ENCODE data around the gene C11orf91. TPM values are rescaled to one million over a fixed set of nuclear protein-coding genes. Genes with fewer than 3 reads are reported as not detected.

The C11orf91 gene
- total RNA-seq, 1 donor from 2014 or later: 0.69 TPM

GRCh38 chr11:33672273-33672672 is 28.4 kb downstream of the C11orf91 start:
- H3K27me3 Mint-ChIP-seq: no peaks in the 10 kb centered on the region
- H3K27ac Mint-ChIP-seq: no peak overlapping the region
- no peak for DNase-seq (ENCODE audit: low spot score, unreplicated experiment)
- H3K9me3 Mint-ChIP-seq (ENCODE audit: low read depth): peaks cover 4% of the 10 kb centered on the region
- no peak overlapping the region for H3K4me3 Mint-ChIP-seq (ENCODE audit: low read depth)
- H3K4me1 Mint-ChIP-seq (ENCODE audit: low read depth): no peaks in the 10 kb centered on the region
- no peak for TF ChIP-seq CTCF (IDR thresholded peaks at IDR 0.05; ENCODE audit: unreplicated experiment)
- H3K36me3 Mint-ChIP-seq (ENCODE audit: insufficient read depth): peaks cover 4% of the 10 kb centered on the region

- DNase-seq (ENCODE audit: low spot score, unreplicated experiment): no peak
- H3K9me3 Mint-ChIP-seq (ENCODE audit: low read depth): no peaks in the 10 kb centered on the region
- no peak for TF ChIP-seq CTCF (IDR thresholded peaks at IDR 0.05; ENCODE audit: unreplicated experiment)
- no peaks in the 10 kb centered on the region for H3K4me1 Mint-ChIP-seq (ENCODE audit: low read depth)
- H3K4me3 Mint-ChIP-seq (ENCODE audit: low read depth): no peak overlapping the region
- H3K36me3 Mint-ChIP-seq (ENCODE audit: insufficient read depth): peaks cover 7% of the 10 kb centered on the region
- H3K27me3 Mint-ChIP-seq: no peaks in the 10 kb centered on the region
- no peak overlapping the region for H3K27ac Mint-ChIP-seq
These were observed 30.2 kb downstream of the C11orf91 start for GRCh38 chr11:33670250-33671011.

GRCh38 chr11:33669598-33670249 is 30.9 kb downstream of the C11orf91 start:
- H3K27ac Mint-ChIP-seq: no peak overlapping the region

GRCh38 chr11:33668951-33669596 is 31.6 kb downstream of the C11orf91 start:
- Mint-ChIP-seq H3K9me3 (ENCODE audit: low read depth) (no peaks in the 10 kb centered on the region), H3K36me3 (ENCODE audit: insufficient read depth) (peaks cover 7% of the 10 kb centered on the region), H3K4me3 (ENCODE audit: low read depth) (no peak overlapping the region), H3K27me3 (no peaks in the 10 kb centered on the region), H3K27ac (no peak overlapping the region), H3K4me1 (ENCODE audit: low read depth) (no peaks in the 10 kb centered on the region)
- no peak for DNase-seq (ENCODE audit: low spot score, unreplicated experiment)
- no peak for TF ChIP-seq CTCF (IDR thresholded peaks at IDR 0.05; ENCODE audit: unreplicated experiment)

More at GRCh38 chr11:33669598-33670249, 30.9 kb downstream of the C11orf91 start:
- Mint-ChIP-seq H3K27me3 (no peaks in the 10 kb centered on the region), H3K4me1 (ENCODE audit: low read depth) (no peaks in the 10 kb centered on the region), H3K36me3 (ENCODE audit: insufficient read depth) (peaks cover 7% of the 10 kb centered on the region), H3K4me3 (ENCODE audit: low read depth) (no peak overlapping the region), H3K9me3 (ENCODE audit: low read depth) (no peaks in the 10 kb centered on the region)
- DNase-seq (ENCODE audit: low spot score, unreplicated experiment): no peak
- no peak for TF ChIP-seq CTCF (IDR thresholded peaks at IDR 0.05; ENCODE audit: unreplicated experiment)

GRCh38 chr11:33668468-33668825 is 32.2 kb downstream of the C11orf91 start:
- TF ChIP-seq CTCF (IDR thresholded peaks at IDR 0.05; ENCODE audit: unreplicated experiment): no peak
- DNase-seq (ENCODE audit: low spot score, unreplicated experiment): no peak
- Mint-ChIP-seq H3K4me1 (ENCODE audit: low read depth) (no peaks in the 10 kb centered on the region), H3K27me3 (no peaks in the 10 kb centered on the region), H3K27ac (no peak overlapping the region), H3K36me3 (ENCODE audit: insufficient read depth) (peaks cover 7% of the 10 kb centered on the region), H3K9me3 (ENCODE audit: low read depth) (no peaks in the 10 kb centered on the region), H3K4me3 (ENCODE audit: low read depth) (no peak overlapping the region)
